Neuronal stem cell (in vitro differentiated cells): ENCODE data around the gene TMEM38B.
"Not testable (repeated sequence)": the region's sequence is repeated elsewhere in the genome, so short reads cannot be mapped to it uniquely, and the experiment has no call there.

Source experiments
- DNase-seq: peaks from one replicate; pipeline ENCODE4 v3.0.0-alpha.2; 2013; ENCODE audit warnings: low spot score
- H2AFZ ChIP-seq: one replicate; pipeline ENCODE4 v1.6.1; 2013; ENCODE audit warnings: mild to moderate bottlenecking, low read length, inconsistent platforms
- H2AK5ac ChIP-seq: 2 replicates; pipeline ENCODE4 v1.6.1; 2013; ENCODE audit warnings: low read depth, mild to moderate bottlenecking, inconsistent platforms, low read length, moderate library complexity, mixed read lengths
- H2BK120ac ChIP-seq: 2 replicates; pipeline ENCODE4 v1.6.1; 2013; ENCODE audit warnings: low read depth, mild to moderate bottlenecking, inconsistent platforms, low read length, moderate library complexity, mixed read lengths
- H2BK12ac ChIP-seq: one replicate; pipeline ENCODE4 v1.6.1; 2013; ENCODE audit warnings: low read length, inconsistent platforms
- H2BK15ac ChIP-seq: 2 replicates; pipeline ENCODE4 v1.6.1; 2013; ENCODE audit warnings: mild to moderate bottlenecking, low read length, inconsistent platforms, mixed read lengths
- H2BK5ac ChIP-seq: one replicate; pipeline ENCODE4 v1.6.1; 2013; ENCODE audit warnings: inconsistent platforms, mild to moderate bottlenecking, low read length, moderate library complexity
- H3K14ac ChIP-seq: one replicate; pipeline ENCODE4 v1.6.1; 2013; ENCODE audit warnings: low read length, inconsistent platforms
- H3K18ac ChIP-seq: 2 replicates; pipeline ENCODE4 v1.6.1; 2013; ENCODE audit warnings: low read length, inconsistent platforms
- H3K23ac ChIP-seq: 2 replicates; pipeline ENCODE4 v1.6.1; 2013; ENCODE audit warnings: low read depth, mild to moderate bottlenecking, mixed read lengths, low read length, inconsistent platforms; ENCODE audit not compliant: poor library complexity
- H3K27ac ChIP-seq: replicated peaks from 3 replicates; pipeline ENCODE4 v1.5.1; 2013; ENCODE audit warnings: low read length, inconsistent platforms
- H3K27me3 ChIP-seq, 3 experiments: 2 replicates each; pipeline ENCODE4 v1.6.1; 2013; ENCODE audit warnings: low read length in 3 of 3, mild to moderate bottlenecking in 2 of 3, inconsistent platforms in 1 of 3, low read depth in 1 of 3, mixed read lengths in 1 of 3, moderate library complexity in 1 of 3; ENCODE audit not compliant: control insufficient read depth in 3 of 3, insufficient read depth in 3 of 3
- H3K36me3 ChIP-seq, 2 donors: replicated peaks in 1 of 2; 2 replicates each; pipeline ENCODE4 v1.6.1; 2013; ENCODE audit warnings: low read length in 2 of 2; ENCODE audit not compliant: control insufficient read depth in 2 of 2, insufficient read depth in 2 of 2
- H3K4ac ChIP-seq: 2 replicates; pipeline ENCODE4 v1.6.1; 2013; ENCODE audit warnings: inconsistent platforms, mild to moderate bottlenecking, low read length, moderate library complexity
- H3K4me1 ChIP-seq, 2 donors: 1 replicate in 1 of 2; 2 replicates in 1 of 2; pipeline ENCODE4 v1.6.1; 2013; ENCODE audit warnings: low read length in 2 of 2, low read depth in 1 of 2; ENCODE audit not compliant: control insufficient read depth in 2 of 2, insufficient read depth in 1 of 2
- H3K4me2 ChIP-seq: one replicate; pipeline ENCODE4 v1.6.1; 2013; ENCODE audit warnings: mild to moderate bottlenecking, low read length, inconsistent platforms; ENCODE audit not compliant: insufficient read depth, poor library complexity, severe bottlenecking
- H3K4me3 ChIP-seq, 2 donors: 2 replicates each; pipeline ENCODE4 v1.5.1; 2013; ENCODE audit warnings: low read length in 2 of 2, mild to moderate bottlenecking in 2 of 2, inconsistent platforms in 1 of 2, moderate library complexity in 1 of 2
- H3K79me1 ChIP-seq: one replicate; pipeline ENCODE4 v1.6.1; 2013; ENCODE audit warnings: low read depth, mild to moderate bottlenecking, inconsistent platforms, low read length, moderate library complexity
- H3K9ac ChIP-seq: one replicate; pipeline ENCODE4 v1.6.1; 2013; ENCODE audit warnings: mild to moderate bottlenecking, low read depth, low read length, inconsistent platforms; ENCODE audit not compliant: poor library complexity
- H3K9me3 ChIP-seq, 2 donors: replicated peaks in 1 of 2; 2 replicates each; pipeline versions ENCODE3 to v1.6.1; 2013; ENCODE audit warnings: low read length in 2 of 2, mild to moderate bottlenecking in 2 of 2, inconsistent platforms in 1 of 2, low read depth in 1 of 2, mixed read lengths in 1 of 2, moderate library complexity in 1 of 2; ENCODE audit not compliant: control insufficient read depth in 2 of 2, insufficient read depth in 1 of 2
- H4K8ac ChIP-seq: one replicate; pipeline ENCODE4 v1.6.1; 2013; ENCODE audit warnings: low read depth, mild to moderate bottlenecking, inconsistent platforms, low read length, moderate library complexity
- H4K91ac ChIP-seq: one replicate; pipeline ENCODE4 v1.6.1; 2013; ENCODE audit warnings: low read length, low read depth, mild to moderate bottlenecking, inconsistent platforms; ENCODE audit not compliant: poor library complexity
- WGBS, 2 donors: extraction: QIAGEN DNeasy Blood & Tissue Kit; methylation state at CpG; one replicate each; pipeline ENCODE4 v1.1.7; 2013; ENCODE audit warnings: missing lambda C conversion rate in 2 of 2, mixed read lengths in 1 of 2; ENCODE audit not compliant: insufficient read length in 2 of 2, insufficient replicate concordance in 1 of 2; ENCODE audit errors: extremely low coverage in 2 of 2; 5-methylcytosine and 5-hydroxymethylcytosine counted together

Gene TMEM38B

DNA sequence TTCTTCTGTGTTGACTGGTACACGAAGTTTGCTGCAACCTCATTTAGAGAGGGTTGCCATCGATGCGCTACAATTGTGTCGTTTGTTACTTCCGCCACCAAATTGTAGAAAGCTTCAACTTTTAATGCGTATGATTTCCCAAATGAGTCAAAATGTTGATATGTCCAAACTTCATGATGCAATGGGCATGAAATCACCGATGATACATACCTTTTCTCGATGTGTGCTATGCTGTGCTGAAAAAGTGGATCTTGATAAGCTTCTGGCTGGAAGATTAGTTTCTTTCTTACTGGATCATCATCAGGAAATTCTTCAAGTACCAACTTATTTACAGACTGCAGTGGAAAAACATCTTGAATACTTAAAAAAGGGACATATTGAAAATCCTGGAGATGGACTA is 65.7 kb downstream of the TMEM38B start:
- Histone ChIP-seq H3K4me1 (no peaks in the 10 kb centered on the region), H3K4ac (no peak overlapping the region), H3K36me3 (peaks cover 3 to 14% of the 10 kb centered on the region in 2 donors), H3K18ac (no peak overlapping the region), H2AK5ac (no peak overlapping the region), H3K4me2 (no peak overlapping the region), H2BK12ac (no peak overlapping the region), H4K91ac (no peak overlapping the region), H3K23ac (no peak overlapping the region), H3K4me3 (no peak overlapping the region), H3K27ac (no peak overlapping the region), H3K14ac (no peak overlapping the region), H3K79me1 (no peaks in the 10 kb centered on the region), H2BK120ac (no peak overlapping the region), H2BK5ac (no peak overlapping the region), H2BK15ac (no peak overlapping the region), H3K9me3 (peaks cover 0 to 3% of the 10 kb centered on the region in 2 donors), H2AFZ (no peak overlapping the region), H3K27me3 (no peaks in the 10 kb centered on the region), H4K8ac (no peak overlapping the region), H3K9ac (no peak overlapping the region)
- WGBS, 2 donors, result no CpG with 5 or more reads among the region's 8 CpGs
- no peak for DNase-seq

DNA sequence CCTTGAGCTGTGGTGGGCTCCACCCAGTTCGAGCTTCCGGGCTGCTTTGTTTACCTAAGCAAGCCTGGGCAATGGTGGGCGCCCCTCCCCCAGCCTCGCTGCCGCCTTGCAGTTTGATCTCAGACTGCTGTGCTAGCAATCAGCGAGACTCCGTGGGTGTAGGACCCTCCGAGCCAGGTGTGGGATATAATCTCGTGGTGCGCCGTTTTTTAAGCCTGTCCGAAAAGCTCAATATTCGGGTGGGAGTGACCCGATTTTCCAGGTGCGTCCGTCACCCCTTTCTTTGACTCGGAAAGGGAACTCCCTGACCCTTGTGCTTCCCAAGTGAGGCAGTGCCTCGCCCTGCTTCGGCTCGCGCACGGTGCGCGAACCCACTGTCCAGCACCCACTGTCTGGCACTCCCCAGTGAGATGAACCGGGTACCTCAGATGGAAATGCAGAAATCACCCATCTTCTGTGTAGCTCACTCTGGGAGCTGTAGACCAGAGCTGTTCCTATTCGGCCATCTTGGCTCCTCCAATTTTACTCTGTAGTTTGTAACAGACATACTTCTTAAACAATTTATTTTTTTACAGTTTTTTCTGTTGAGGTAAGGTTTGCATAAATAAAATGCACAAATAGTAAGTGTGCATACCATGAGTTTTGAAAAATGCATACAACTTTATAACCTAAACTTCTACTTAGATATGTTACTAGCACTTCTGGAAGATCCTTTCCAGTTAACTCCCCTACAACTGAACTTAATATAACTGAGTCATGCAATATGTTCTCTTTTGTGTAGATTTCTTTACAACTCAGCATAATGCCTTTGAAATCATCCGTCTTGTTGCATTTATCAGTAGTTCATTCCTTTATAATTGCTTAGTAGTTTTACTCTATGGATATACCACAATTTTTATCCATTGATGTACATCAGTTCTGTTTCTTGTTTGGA is 88.5 kb downstream of the TMEM38B start:
- H2AK5ac ChIP-seq, H3K9me3 ChIP-seq, H3K9ac ChIP-seq, H4K8ac ChIP-seq, H3K18ac ChIP-seq, H3K27ac ChIP-seq, H3K4me1 ChIP-seq, H2BK120ac ChIP-seq, H3K79me1 ChIP-seq, H3K27me3 ChIP-seq, DNase-seq, H3K23ac ChIP-seq, H3K36me3 ChIP-seq, H3K4me2 ChIP-seq, H3K4ac ChIP-seq, H3K14ac ChIP-seq, H2BK12ac ChIP-seq, H2AFZ ChIP-seq, H3K4me3 ChIP-seq, H2BK5ac ChIP-seq, H2BK15ac ChIP-seq, H4K91ac ChIP-seq: not testable (repeated sequence)
- WGBS, 2 donors, result no CpG with 5 or more reads among the region's 27 CpGs

DNA sequence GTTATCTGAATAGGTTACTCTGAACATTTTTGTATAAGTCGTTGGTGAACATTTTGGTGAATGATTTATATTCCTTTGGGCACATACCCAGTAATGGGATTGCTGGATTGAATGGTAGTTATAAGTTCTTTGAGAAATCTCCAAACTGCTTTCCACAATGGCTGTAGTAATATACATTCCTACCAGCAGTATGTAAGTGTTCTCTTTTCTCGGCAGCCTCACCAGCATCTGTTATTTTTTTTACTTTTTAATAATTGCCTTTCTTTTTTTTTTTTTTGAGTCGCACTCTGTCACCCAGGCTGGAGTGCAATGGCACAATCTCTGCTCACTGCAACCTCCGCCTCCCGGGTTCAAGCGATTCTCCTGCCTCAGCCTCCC is 89.1 kb downstream of the TMEM38B start:
- H2BK15ac ChIP-seq, H3K9ac ChIP-seq, H3K4ac ChIP-seq, H3K18ac ChIP-seq, H3K14ac ChIP-seq, H3K4me2 ChIP-seq, H3K9me3 ChIP-seq, H3K23ac ChIP-seq, H3K36me3 ChIP-seq, H2BK5ac ChIP-seq, H3K27ac ChIP-seq, H3K4me1 ChIP-seq, H4K91ac ChIP-seq, H2AK5ac ChIP-seq, H4K8ac ChIP-seq, H3K4me3 ChIP-seq, H3K27me3 ChIP-seq, DNase-seq, H2AFZ ChIP-seq, H2BK12ac ChIP-seq, H2BK120ac ChIP-seq, H3K79me1 ChIP-seq: not testable (repeated sequence)
- WGBS, 2 donors, result no CpG with 5 or more reads among the region's 6 CpGs

DNA sequence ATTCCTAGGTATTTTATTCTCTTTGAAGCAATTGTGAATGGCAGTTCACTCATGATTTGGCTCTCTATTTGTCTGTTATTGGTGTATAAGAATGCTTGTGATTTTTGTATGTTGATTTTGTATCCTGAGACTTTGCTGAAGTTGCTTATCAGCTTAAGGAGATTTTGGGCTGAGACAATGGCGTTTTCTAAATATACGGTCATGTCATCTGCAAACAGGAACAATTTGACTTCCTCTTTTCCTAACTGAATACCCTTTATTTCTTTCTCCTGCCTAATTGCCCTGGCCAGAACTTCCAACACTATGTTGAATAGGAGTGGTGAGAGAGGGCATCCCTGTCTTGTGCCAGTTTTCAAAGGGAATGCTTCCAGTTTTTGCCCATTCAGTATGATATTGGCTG is 92.5 kb downstream of the TMEM38B start:
- H2AFZ ChIP-seq, H3K18ac ChIP-seq, H3K4me3 ChIP-seq, H2AK5ac ChIP-seq, H3K27me3 ChIP-seq, H3K27ac ChIP-seq, H3K4me1 ChIP-seq, H2BK120ac ChIP-seq, H2BK15ac ChIP-seq, H3K4ac ChIP-seq, H3K9ac ChIP-seq, DNase-seq, H3K14ac ChIP-seq, H3K23ac ChIP-seq, H3K36me3 ChIP-seq, H2BK5ac ChIP-seq, H4K91ac ChIP-seq, H2BK12ac ChIP-seq, H3K4me2 ChIP-seq, H3K79me1 ChIP-seq, H4K8ac ChIP-seq: not testable (repeated sequence)
- H3K9me3 ChIP-seq, result peaks cover 2 to 19% of the 10 kb centered on the region in 2 donors
- WGBS, 2 donors, result no CpG with 5 or more reads among the region's 2 CpGs
